SK-N-MC (cell line): Measurements from ENCODE around the gene JOSD1.
A peak's percentile ranks its signal among the peaks of the same experiment; 100 is the strongest.

Experiments
- DNase-seq: peaks from one replicate; pipeline ENCODE4 v3.0.0-alpha.2; 2011; ENCODE audit warnings: low read depth, low spot score
- H3K27ac ChIP-seq: fragments of 200-600 bp; sonication (generic); 2 replicates; pipeline ENCODE4 v1.5.1; 2016; ENCODE audit warnings: mixed run types
- H3K36me3 ChIP-seq: fragments of 200-600 bp; sonication (generic); 2 replicates; pipeline ENCODE4 v1.6.1; 2017; ENCODE audit warnings: antibody characterized with exemption, low read length, mixed read lengths; ENCODE audit not compliant: insufficient read depth
- H3K4me3 ChIP-seq: fragments of 200-600 bp; sonication (generic); 2 replicates; pipeline ENCODE4 v1.5.1; 2016
- H3K9ac ChIP-seq: fragments of 200-600 bp; sonication (generic); 2 replicates; pipeline ENCODE4 v1.8.0; 2017; ENCODE audit warnings: mixed run types, mixed read lengths; ENCODE audit not compliant: insufficient read length
- H3K9me3 ChIP-seq: fragments of 200-600 bp; sonication (generic); 2 replicates; pipeline ENCODE4 v1.6.1; 2017; ENCODE audit warnings: low read depth, mild to moderate bottlenecking, antibody characterized with exemption, low read length, moderate library complexity, mixed read lengths
- EZH2 ChIP-seq: fragments of 200-600 bp; sonication (generic); IDR thresholded peaks from one replicate; pipeline ENCODE4 v1.6.1; 2017; ENCODE audit warnings: antibody characterized with exemption
- FOXP2 ChIP-seq: optimal IDR thresholded peaks from 2 replicates; pipeline ENCODE3; 2011; ENCODE audit warnings: mild to moderate bottlenecking, moderate library complexity; ENCODE audit not compliant: insufficient read depth; ENCODE audit errors: extremely low read length, control extremely low read depth
- POLR2AphosphoS5 ChIP-seq: IDR thresholded peaks from 2 replicates; pipeline ENCODE4 v1.6.1; 2012; ENCODE audit warnings: mild to moderate bottlenecking, low read depth, low read length, borderline replicate concordance

JOSD1 gene

DNA sequence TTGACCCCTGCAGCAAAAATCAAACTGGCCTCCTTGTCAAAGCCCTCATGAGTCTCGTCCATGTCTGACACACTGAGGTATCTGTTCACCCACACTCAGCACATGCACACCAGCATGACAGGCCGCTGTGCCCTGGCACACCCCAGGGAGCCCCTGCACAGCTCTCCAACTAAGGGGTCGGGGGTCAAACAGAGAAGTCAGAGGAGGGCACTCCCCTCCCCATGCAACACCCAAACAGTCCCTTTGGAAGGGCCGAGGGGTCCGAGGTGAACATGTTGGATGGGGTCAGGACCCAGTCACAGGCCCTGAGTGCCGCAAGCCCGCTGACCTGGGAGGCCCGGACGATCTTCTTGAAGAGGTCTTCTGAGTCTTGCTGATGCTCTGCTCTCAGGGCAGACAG, 40.4 kb upstream of the JOSD1 start:
- TF ChIP-seq FOXP2, result no peak
- Histone ChIP-seq H3K9me3 (no peaks in the 10 kb centered on the region), H3K9ac (no peak overlapping the region), H3K4me3 (no peak overlapping the region), H3K27ac (no peak overlapping the region), H3K36me3 (peaks cover 88% of the 10 kb centered on the region)
- no peak for DNase-seq

DNA sequence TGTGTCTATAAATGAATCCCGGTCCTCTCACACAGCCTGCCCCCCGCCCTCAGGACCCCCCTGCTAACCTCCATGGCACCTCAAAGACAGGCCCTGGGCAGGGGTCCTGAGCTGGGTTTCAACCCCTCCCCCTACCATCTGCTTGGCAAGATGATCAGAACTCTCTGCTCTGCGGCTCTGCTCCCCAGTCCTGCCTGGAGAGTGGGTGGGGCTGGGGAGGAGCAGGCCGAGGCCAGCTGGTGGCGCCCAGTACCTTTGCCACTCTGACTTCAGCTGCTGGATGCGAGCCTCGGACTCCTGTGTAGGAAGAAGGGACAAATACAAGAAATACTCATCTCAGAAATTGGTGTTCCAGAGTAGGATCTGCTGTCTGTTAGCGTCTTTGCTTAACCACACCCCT, 40.0 kb upstream of the JOSD1 start:
- no peak for TF ChIP-seq EZH2
- TF ChIP-seq FOXP2, result no peak
- no peak for TF ChIP-seq POLR2AphosphoS5
- no peak overlapping the region for H3K27ac ChIP-seq
- H3K36me3 ChIP-seq, result peaks cover 88% of the 10 kb centered on the region
- no peak for DNase-seq
- no peak overlapping the region for H3K9ac ChIP-seq
- H3K9me3 ChIP-seq, result no peaks in the 10 kb centered on the region
- no peak overlapping the region for H3K4me3 ChIP-seq

DNA sequence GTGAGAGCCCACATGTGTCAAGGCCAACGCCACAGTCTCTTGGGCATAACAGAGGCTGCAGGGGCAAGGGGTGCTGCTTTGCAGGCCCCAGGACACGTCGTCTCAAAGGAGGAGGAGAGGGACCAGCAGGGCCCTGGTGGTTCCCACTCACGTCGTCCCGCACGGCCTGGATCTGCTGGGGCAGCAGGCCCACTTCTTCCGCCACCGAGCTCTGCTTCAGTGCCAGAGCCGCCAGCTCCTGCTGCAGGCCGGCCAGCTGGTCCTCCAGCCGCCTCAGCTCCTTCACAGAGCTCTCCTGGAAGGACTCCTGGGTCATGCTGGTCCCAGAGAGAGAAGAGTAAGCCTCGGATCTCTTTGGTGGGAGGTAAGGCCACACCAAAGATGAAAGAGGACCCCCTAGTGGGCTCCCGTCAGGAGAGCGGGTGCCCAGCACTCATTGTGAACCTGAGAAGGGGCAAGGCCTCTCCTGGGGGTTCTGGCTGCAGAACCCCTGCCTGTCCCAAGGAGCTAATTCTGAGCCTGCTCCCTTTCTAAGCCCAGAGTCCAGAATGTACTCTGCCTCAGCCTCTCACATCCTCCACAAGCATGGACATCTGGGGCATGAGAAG, 39.5 kb upstream of the JOSD1 start:
- TF ChIP-seq FOXP2 (no peak), EZH2 (no peak), POLR2AphosphoS5 (no peak)
- H3K4me3 ChIP-seq, result no peak overlapping the region

DNA sequence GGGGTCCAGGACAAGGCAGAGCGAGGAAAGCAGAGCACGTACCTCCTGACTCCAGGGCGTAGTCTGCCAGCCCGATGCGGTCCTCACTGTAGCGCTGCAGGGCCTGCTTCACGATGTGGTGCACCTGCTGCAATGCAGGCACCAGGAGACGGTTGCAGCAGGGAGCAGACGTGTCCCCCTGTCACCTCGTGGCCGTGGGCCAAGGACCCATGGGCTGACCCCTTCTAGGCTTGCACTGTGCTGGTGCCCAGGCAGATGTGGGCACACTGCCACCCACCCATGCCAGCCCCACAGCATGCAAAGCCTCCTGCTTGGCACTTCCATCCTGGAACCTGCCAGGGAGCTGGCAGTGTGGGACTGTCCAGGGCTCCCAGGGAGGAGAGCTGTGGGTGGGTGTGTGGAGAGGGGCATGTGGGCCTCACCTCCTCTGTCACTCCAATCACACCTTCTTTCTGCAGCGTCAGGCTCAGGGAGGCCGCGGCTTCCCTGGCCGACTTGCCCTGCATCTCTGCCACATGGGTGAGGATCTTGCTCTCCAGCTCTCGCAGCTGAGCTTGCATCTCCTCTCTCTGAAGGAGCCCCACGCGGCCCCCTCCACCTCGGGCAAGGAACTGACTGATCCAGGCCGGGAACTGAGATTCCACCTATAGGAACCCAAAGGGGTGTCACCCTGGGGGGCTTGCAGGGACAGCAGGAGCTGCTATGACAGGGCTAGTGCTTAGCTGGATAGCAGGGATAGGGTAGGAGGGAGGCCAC, 38.7 kb upstream of the JOSD1 start:
- TF ChIP-seq POLR2AphosphoS5 (no peak), FOXP2 (no peak), EZH2 (no peak)
- Histone ChIP-seq H3K9me3 (no peaks in the 10 kb centered on the region), H3K27ac (no peak overlapping the region), H3K4me3 (no peak overlapping the region), H3K9ac (no peak overlapping the region), H3K36me3 (peaks cover 77% of the 10 kb centered on the region)
- no peak for DNase-seq

More for the DNA sequence above, 39.5 kb upstream of the JOSD1 start:
- Histone ChIP-seq H3K27ac (no peak overlapping the region), H3K9me3 (no peaks in the 10 kb centered on the region), H3K36me3 (peaks cover 84% of the 10 kb centered on the region), H3K9ac (no peak overlapping the region)
- no peak for DNase-seq

- H3K9me3 ChIP-seq, result no peaks in the 10 kb centered on the region
- TF ChIP-seq POLR2AphosphoS5, result no peak
- TF ChIP-seq FOXP2, result no peak
- TF ChIP-seq EZH2, result no peak
- no peak overlapping the region for H3K27ac ChIP-seq
- peaks cover 80% of the 10 kb centered on the region for H3K36me3 ChIP-seq
- no peak for DNase-seq
- no peak overlapping the region for H3K4me3 ChIP-seq
- no peak overlapping the region for H3K9ac ChIP-seq
These were observed 37.8 kb upstream of the JOSD1 start for GRCh38 chr22:38738475-38739070.

DNA sequence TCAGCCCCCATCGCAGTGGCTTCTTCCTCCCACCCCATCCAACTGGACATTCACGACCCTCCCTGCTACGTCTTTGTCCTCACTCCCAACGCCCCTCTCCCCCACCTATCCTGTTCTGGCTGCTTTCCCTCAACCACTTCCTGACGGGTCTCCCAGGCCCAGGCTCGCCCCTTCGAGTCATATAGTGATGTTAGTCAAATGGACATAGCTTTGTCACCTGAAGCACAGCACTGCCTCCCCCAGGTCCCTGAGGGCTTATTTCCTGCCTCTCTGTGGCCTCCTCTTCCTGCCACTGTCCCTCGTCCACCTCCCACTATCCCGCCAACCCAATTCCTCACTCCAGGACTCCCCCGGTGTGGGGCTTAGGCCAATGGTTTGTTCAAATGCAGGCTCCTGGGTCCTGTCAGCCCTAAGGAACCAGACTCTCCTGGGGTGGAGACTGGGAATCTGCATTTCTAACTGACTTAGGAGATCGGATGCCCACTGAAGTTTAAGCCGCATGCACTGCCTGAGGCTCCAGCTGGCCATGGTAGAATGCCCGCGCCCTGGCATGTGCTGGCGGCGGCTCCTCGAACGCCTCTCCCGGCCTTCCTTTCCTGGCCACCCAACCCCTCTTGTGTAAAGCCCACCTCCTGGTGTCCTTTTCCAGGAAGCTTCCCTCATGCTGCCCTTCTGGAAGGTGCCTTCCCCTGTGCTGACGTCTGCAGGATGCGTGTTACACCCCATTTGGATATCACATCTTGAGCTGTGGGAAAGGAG, 36.7 kb upstream of the JOSD1 start:
- H3K9ac ChIP-seq, result no peak overlapping the region
- H3K9me3 ChIP-seq, result no peaks in the 10 kb centered on the region
- TF ChIP-seq FOXP2 (no peak), POLR2AphosphoS5 (no peak), EZH2 (no peak)
- H3K4me3 ChIP-seq, result no peak overlapping the region
- DNase-seq, result no peak
- peaks cover 77% of the 10 kb centered on the region for H3K36me3 ChIP-seq
- no peak overlapping the region for H3K27ac ChIP-seq

DNA sequence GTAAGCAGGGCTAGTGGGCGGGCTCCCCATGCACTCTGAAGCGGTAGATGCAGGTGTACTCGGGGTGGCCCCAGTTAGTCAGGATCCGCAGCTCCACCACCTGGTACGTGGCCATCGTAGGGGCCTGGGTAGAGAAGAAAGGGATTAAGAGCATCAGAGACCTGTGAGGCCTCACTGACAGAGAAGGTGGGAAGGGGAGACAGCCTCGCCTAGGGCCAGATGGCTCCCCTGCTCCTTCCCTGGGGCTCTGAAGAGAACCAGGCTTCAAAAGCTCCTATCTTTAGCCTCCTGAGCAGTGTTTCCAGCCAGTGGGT, 35.5 kb upstream of the JOSD1 start:
- no peak overlapping the region for H3K9ac ChIP-seq
- no peak overlapping the region for H3K27ac ChIP-seq
- peaks cover 69% of the 10 kb centered on the region for H3K36me3 ChIP-seq
- no peaks in the 10 kb centered on the region for H3K9me3 ChIP-seq
- DNase-seq, result no peak
- no peak for TF ChIP-seq POLR2AphosphoS5
- TF ChIP-seq FOXP2, result no peak
- no peak for TF ChIP-seq EZH2
- no peak overlapping the region for H3K4me3 ChIP-seq

DNA sequence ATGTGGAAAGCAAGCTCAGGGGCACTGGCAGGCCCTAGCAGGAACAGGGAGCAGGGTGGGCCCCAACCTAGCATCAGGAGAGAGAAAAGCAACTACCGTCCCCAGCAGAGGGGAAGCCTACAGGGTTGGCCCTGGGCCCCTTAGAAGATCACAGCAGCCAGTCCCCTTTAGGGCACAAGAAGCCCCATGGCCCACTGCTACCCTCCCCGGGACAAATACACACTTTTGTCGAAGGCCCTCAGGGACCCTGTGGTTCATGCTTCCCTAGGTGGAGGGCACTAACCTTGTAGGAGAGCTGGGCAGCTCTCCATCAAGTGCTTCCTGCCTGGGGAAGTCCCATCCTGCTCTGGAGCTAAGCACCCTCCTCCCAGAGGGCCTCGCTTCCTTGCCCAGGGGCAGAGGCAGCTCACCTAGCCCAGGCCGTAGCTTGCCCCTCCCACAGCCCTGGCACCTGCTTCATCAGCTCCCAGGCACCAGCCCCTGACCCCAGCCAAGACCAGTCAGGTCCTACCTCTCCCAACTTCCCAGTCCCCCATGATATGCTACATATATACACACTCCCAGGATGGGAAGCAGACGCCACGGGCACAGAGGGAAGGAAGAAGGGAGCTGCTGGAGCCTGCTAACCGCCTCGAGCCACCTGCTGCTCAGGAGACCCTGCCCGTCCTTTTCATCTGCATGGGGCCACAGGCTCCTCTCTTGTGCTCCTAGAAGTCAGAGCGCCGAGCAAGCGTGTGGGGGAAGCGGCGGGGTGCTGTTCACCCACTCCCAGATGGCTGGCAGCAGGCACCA, 34.9 kb upstream of the JOSD1 start:
- Histone ChIP-seq H3K9ac (no peak overlapping the region), H3K36me3 (peaks cover 67% of the 10 kb centered on the region)

More for the DNA sequence above, 34.9 kb upstream of the JOSD1 start:
- no peak overlapping the region for H3K4me3 ChIP-seq
- H3K27ac ChIP-seq, result 0 out of 2 replicates have a peak overlapping the region, but pooled peaks have one; percentile 42
- TF ChIP-seq EZH2 (no peak), POLR2AphosphoS5 (peak; percentile 5; the same call in 1 of the 2 replicates)
- DNase-seq, result no peak
- no peaks in the 10 kb centered on the region for H3K9me3 ChIP-seq
